Neural cell (in vitro differentiated cells): Measurements from ENCODE around the gene JHY. TPM values are rescaled to one million over a fixed set of nuclear protein-coding genes. Genes with fewer than 3 reads are reported as not detected.

Source experiments
- H2AFZ ChIP-seq: fragments of 200-600, 300-800 bp; sonication (generic), shearing (Covaris generic); 2 replicates; pipeline ENCODE4 v1.6.0; 2014; ENCODE audit warnings: low read depth, mild to moderate bottlenecking, antibody characterized with exemption, low read length, moderate library complexity
- H3F3A ChIP-seq: fragments of 200-600 bp; shearing (Covaris generic); 2 replicates; pipeline ENCODE4 v1.6.1; 2016; ENCODE audit warnings: mild to moderate bottlenecking, moderate library complexity, mixed read lengths, antibody characterized with exemption, low read length; ENCODE audit not compliant: insufficient read depth, poor library complexity, severe bottlenecking
- H3K27ac ChIP-seq: fragments of 200-600, 300-800 bp; sonication (generic), shearing (Covaris generic); 2 replicates; pipeline ENCODE4 v1.5.1; 2014; ENCODE audit warnings: mild to moderate bottlenecking, low read length, moderate library complexity
- H3K27me3 ChIP-seq: fragments of 300-800, 200-600 bp; sonication (generic), shearing (Covaris generic); 2 replicates; pipeline ENCODE4 v1.6.0; 2014; ENCODE audit warnings: mild to moderate bottlenecking, low read depth, low read length, moderate library complexity; ENCODE audit not compliant: insufficient read depth
- H3K36me3 ChIP-seq: fragments of 300-800, 200-600 bp; sonication (generic), shearing (Covaris generic); 2 replicates; pipeline ENCODE4 v1.5.1; 2014; ENCODE audit warnings: mild to moderate bottlenecking, antibody characterized with exemption, low read length, moderate library complexity; ENCODE audit not compliant: insufficient read depth
- H3K4me2 ChIP-seq: fragments of 300-800, 200-600 bp; sonication (generic), shearing (Covaris generic); 2 replicates; pipeline ENCODE4 v1.6.0; 2014; ENCODE audit warnings: mild to moderate bottlenecking, low read length
- H3K4me3 ChIP-seq: fragments of 300-800, 200-600 bp; sonication (generic), shearing (Covaris generic); 2 replicates; pipeline ENCODE4 v1.5.1; 2014; ENCODE audit warnings: mild to moderate bottlenecking, low read length, moderate library complexity
- H3K79me2 ChIP-seq: fragments of 200-600 bp; shearing (Covaris generic); replicated peaks from 2 replicates; pipeline ENCODE4 v1.6.0; 2014; ENCODE audit warnings: mild to moderate bottlenecking, low read length, moderate library complexity; ENCODE audit not compliant: insufficient read depth
- H3K9ac ChIP-seq: fragments of 300-800, 200-600 bp; sonication (generic), shearing (Covaris generic); 2 replicates; pipeline ENCODE4 v1.6.1; 2016; ENCODE audit warnings: mild to moderate bottlenecking, low read length, mixed read lengths
- H3K9me2 ChIP-seq: fragments of 200-600 bp; shearing (Covaris generic); 2 replicates; pipeline ENCODE4 v1.6.1; 2016; ENCODE audit warnings: mild to moderate bottlenecking, low read length, mixed read lengths; ENCODE audit not compliant: insufficient read depth
- H3K9me3 ChIP-seq: fragments of 200-600, 300-800 bp; sonication (generic), shearing (Covaris generic); 2 replicates; pipeline ENCODE4 v1.6.1; 2016; ENCODE audit warnings: mild to moderate bottlenecking, mixed run types, low read length, moderate library complexity, mixed read lengths
- H4K20me1 ChIP-seq: fragments of 200-600 bp; shearing (Covaris generic); 2 replicates; pipeline ENCODE4 v1.6.1; 2016; ENCODE audit warnings: mild to moderate bottlenecking, mixed run types; ENCODE audit not compliant: insufficient read depth
- CTCF ChIP-seq: fragments of 450-650 bp; IDR thresholded peaks from 2 replicates; pipeline ENCODE4 v1.5.1; 2014; ENCODE audit warnings: antibody characterized with exemption, mild to moderate bottlenecking, moderate library complexity; ENCODE audit not compliant: poor library complexity, severe bottlenecking
- EP300 ChIP-seq: fragments of 450-650 bp; conservative IDR thresholded peaks from 2 replicates; pipeline ENCODE4 v1.6.1; 2014; ENCODE audit warnings: antibody characterized with exemption, mild to moderate bottlenecking, moderate library complexity; ENCODE audit not compliant: poor library complexity, severe bottlenecking
- EZH2 ChIP-seq: fragments of 200-600, 300-800 bp; shearing (Covaris generic), sonication (generic); IDR thresholded peaks from 2 replicates; pipeline ENCODE4 v1.6.1; 2014; ENCODE audit warnings: antibody characterized with exemption, low read length, borderline replicate concordance, mild to moderate bottlenecking; ENCODE audit not compliant: insufficient read depth, poor library complexity, severe bottlenecking
- MXI1 ChIP-seq: fragments of 450-650 bp; conservative IDR thresholded peaks from 2 replicates; pipeline ENCODE4 v1.6.1; 2014; ENCODE audit warnings: antibody characterized with exemption, mild to moderate bottlenecking; ENCODE audit not compliant: poor library complexity, severe bottlenecking
- POLR2AphosphoS5 ChIP-seq: IDR thresholded peaks from 2 replicates; pipeline ENCODE4 v1.6.1; 2012
- RAD21 ChIP-seq: fragments of 450-650 bp; conservative IDR thresholded peaks from 2 replicates; pipeline ENCODE4 v1.6.1; 2014; ENCODE audit warnings: antibody characterized with exemption, mild to moderate bottlenecking, moderate library complexity
- SMC3 ChIP-seq: fragments of 450-650 bp; conservative IDR thresholded peaks from 2 replicates; pipeline ENCODE4 v1.6.1; 2014; ENCODE audit warnings: antibody characterized with exemption, mild to moderate bottlenecking, moderate library complexity; ENCODE audit not compliant: poor library complexity
- TAF1 ChIP-seq: IDR thresholded peaks from 2 replicates; pipeline ENCODE4 v1.6.1; 2012; ENCODE audit warnings: low read depth
- polyA plus RNA-seq: library from polyadenylated mRNA; depleted of rRNA; stranded (reverse); fragments of >200 nt; gene quantifications from 2 replicates; pipeline ENCODE4 v1.2.3, GENCODE V29; 2014
- TF ChIP-seq, protein P1 (sequence below): IDR thresholded peaks from 2 replicates; pipeline ENCODE4 v1.6.1; 2012; ENCODE audit warnings: borderline replicate concordance

Gene JHY
- polyA plus RNA-seq, 1 donor from 2014 or later = 0.37 TPM

DNA sequence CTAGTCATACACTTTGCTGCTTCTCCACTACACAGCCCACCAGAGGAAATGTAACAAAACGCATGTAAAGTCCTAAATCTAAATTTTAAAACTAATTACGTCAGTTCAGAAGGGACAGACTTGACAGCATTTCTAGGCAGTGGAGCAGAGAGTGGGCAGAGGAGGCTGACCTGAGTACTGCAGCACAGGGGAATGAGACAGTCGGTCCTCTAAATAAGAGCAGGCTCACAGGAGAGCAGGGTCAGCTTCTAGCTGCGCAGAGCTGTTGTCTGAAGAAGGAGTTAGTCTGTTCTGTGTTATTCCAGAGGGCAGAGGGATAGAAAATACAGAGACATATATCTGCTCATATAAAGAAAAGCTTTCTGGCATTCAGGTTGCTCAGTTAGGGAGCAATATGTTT is 40.3 kb downstream of the JHY start:
- TF ChIP-seq MXI1 (no peak), RAD21 (no peak), CTCF (no peak), TAF1 (no peak), POLR2AphosphoS5 (no peak), SMC3 (no peak), EZH2 (no peak), EP300 (no peak)
- TF ChIP-seq, protein P1, sequence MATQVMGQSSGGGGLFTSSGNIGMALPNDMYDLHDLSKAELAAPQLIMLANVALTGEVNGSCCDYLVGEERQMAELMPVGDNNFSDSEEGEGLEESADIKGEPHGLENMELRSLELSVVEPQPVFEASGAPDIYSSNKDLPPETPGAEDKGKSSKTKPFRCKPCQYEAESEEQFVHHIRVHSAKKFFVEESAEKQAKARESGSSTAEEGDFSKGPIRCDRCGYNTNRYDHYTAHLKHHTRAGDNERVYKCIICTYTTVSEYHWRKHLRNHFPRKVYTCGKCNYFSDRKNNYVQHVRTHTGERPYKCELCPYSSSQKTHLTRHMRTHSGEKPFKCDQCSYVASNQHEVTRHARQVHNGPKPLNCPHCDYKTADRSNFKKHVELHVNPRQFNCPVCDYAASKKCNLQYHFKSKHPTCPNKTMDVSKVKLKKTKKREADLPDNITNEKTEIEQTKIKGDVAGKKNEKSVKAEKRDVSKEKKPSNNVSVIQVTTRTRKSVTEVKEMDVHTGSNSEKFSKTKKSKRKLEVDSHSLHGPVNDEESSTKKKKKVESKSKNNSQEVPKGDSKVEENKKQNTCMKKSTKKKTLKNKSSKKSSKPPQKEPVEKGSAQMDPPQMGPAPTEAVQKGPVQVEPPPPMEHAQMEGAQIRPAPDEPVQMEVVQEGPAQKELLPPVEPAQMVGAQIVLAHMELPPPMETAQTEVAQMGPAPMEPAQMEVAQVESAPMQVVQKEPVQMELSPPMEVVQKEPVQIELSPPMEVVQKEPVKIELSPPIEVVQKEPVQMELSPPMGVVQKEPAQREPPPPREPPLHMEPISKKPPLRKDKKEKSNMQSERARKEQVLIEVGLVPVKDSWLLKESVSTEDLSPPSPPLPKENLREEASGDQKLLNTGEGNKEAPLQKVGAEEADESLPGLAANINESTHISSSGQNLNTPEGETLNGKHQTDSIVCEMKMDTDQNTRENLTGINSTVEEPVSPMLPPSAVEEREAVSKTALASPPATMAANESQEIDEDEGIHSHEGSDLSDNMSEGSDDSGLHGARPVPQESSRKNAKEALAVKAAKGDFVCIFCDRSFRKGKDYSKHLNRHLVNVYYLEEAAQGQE = no peak
- H3K9me3 ChIP-seq = no peaks in the 10 kb centered on the region

DNA sequence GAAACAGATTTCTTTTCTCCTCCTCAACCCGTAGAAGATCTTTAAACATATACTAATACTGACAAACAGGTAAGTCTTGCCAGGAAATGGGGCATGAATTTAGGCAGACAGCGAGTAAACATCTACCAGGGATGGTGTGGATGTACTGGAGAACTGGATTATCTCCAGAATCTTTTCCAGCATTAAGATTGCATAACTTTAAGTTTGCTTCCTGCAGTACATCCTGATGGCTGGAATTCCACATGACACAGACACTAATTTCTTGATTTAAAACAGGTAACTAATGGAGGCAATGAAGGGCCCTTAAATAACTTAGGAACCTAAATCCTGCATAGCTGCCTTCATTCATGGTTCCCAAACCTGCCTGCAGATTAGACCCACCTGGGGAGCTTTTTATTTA is 40.7 kb downstream of the JHY start:
- Histone ChIP-seq H3K9me3 (no peaks in the 10 kb centered on the region), H3F3A (no peaks in the 10 kb centered on the region), H3K27me3 (no peaks in the 10 kb centered on the region)

More for the DNA sequence above, 40.3 kb downstream of the JHY start:
- no peaks in the 10 kb centered on the region for H4K20me1 ChIP-seq
- H2AFZ ChIP-seq = no peak overlapping the region
- H3K9me2 ChIP-seq = no peaks in the 10 kb centered on the region
- no peaks in the 10 kb centered on the region for H3F3A ChIP-seq
- no peak overlapping the region for H3K9ac ChIP-seq
- no peaks in the 10 kb centered on the region for H3K27me3 ChIP-seq
- H3K4me3 ChIP-seq = no peak overlapping the region
- H3K79me2 ChIP-seq = no peaks in the 10 kb centered on the region
- H3K36me3 ChIP-seq = no peaks in the 10 kb centered on the region
- H3K4me2 ChIP-seq = no peak overlapping the region
- H3K27ac ChIP-seq = no peak overlapping the region

More for the DNA sequence above, 40.7 kb downstream of the JHY start:
- Histone ChIP-seq H3K4me3 (no peak overlapping the region), H3K4me2 (no peak overlapping the region), H3K27ac (no peak overlapping the region), H3K9ac (no peak overlapping the region), H2AFZ (no peak overlapping the region), H4K20me1 (no peaks in the 10 kb centered on the region), H3K79me2 (no peaks in the 10 kb centered on the region), H3K9me2 (no peaks in the 10 kb centered on the region), H3K36me3 (no peaks in the 10 kb centered on the region)
- TF ChIP-seq POLR2AphosphoS5 (no peak), MXI1 (no peak), RAD21 (no peak), CTCF (no peak), TAF1 (no peak), SMC3 (no peak), EZH2 (no peak), EP300 (no peak)
- TF ChIP-seq, protein P1 = no peak
